ENCODE data around the gene CDON. TPM values are rescaled to one million over a fixed set of nuclear protein-coding genes. Genes with fewer than 3 reads are reported as not detected.

CDON gene
- total and polyA plus RNA-seq, 2 of the 13 experiments (the other 11 are each of a cell fraction or from before 2014, with no cell fraction given), result 9.6 to 12.8 TPM

DNA sequence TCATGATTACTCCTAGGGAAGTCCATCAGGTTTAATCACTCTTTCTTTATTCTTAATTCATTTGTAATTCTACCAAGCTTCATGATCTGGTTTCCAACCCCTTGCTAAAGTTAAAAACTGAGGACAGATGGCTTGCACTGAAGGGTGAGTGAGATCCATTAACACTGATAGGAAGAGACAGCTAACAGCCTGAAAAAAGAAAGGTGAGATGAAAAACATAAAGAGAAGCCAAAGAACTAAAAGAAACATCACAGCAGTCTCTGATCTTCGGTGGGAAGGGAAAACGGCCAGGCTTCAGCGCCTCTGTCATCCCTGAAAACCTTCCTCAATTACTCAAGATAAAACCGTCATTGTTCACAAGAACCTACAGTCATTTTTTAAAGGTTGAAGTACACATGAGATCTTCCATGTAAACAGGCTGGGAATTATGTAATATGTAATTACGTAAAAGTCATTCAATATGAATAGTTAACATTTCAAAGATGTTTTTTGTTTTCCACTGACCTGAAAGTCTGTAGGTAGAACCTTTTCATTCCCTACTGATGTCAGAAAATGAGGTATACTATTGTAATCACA, 75.5 kb downstream of the CDON start (continued):
- TF ChIP-seq ERF (CRISPR knock-in tag; IDR thresholded peaks at IDR 0.05) (no peak; the same call in 1 of the 2 replicates), ZBTB38 (CRISPR knock-in tag; IDR thresholded peaks at IDR 0.05) (no peak), DPF2 (CRISPR knock-in tag; IDR thresholded peaks at IDR 0.05; ENCODE audit: borderline replicate concordance, low read depth) (no peak), KLF12 (CRISPR knock-in tag; IDR thresholded peaks at IDR 0.05; ENCODE audit: borderline replicate concordance) (no peak), ZNF850 (CRISPR knock-in tag; conservative IDR thresholded peaks at IDR 0.05) (no peak), GABPA (IDR thresholded peaks at IDR 0.05; ENCODE audit: low read depth, low read length) (no peak), GABPA (CRISPR knock-in tag; IDR thresholded peaks at IDR 0.05; ENCODE audit: low read depth) (no peak), ZNF547 (CRISPR knock-in tag; IDR thresholded peaks at IDR 0.05) (no peak), CREB1 (IDR thresholded peaks at IDR 0.05) (no peak), CREB1 (CRISPR knock-in tag; IDR thresholded peaks at IDR 0.05) (no peak), SMAD3 (CRISPR knock-in tag; IDR thresholded peaks at IDR 0.05) (no peak; the same call in 1 of the 2 replicates), ZNF160 (CRISPR knock-in tag; IDR thresholded peaks at IDR 0.05) (no peak), ZNF121 (CRISPR knock-in tag; IDR thresholded peaks at IDR 0.05) (no peak), EP300 (IDR thresholded peaks at IDR 0.05; ENCODE audit: low read depth in 2 of 2, low read length in 2 of 2) (peak in 1 of 2 experiments; percentile 73; a peak in 2 of 4 replicates), EP300 (CRISPR knock-in tag; IDR thresholded peaks at IDR 0.05; ENCODE audit: borderline replicate concordance) (no peak), ZNF777 (CRISPR knock-in tag; IDR thresholded peaks at IDR 0.05) (no peak), FOXJ3 (CRISPR knock-in tag; IDR thresholded peaks at IDR 0.05; ENCODE audit: borderline replicate concordance) (peak; percentile 45; the same call in 1 of the 2 replicates), CHD2 (IDR thresholded peaks at IDR 0.05; ENCODE audit: low read depth, low read length) (no peak)
- TF ChIP-seq, protein P1, sequence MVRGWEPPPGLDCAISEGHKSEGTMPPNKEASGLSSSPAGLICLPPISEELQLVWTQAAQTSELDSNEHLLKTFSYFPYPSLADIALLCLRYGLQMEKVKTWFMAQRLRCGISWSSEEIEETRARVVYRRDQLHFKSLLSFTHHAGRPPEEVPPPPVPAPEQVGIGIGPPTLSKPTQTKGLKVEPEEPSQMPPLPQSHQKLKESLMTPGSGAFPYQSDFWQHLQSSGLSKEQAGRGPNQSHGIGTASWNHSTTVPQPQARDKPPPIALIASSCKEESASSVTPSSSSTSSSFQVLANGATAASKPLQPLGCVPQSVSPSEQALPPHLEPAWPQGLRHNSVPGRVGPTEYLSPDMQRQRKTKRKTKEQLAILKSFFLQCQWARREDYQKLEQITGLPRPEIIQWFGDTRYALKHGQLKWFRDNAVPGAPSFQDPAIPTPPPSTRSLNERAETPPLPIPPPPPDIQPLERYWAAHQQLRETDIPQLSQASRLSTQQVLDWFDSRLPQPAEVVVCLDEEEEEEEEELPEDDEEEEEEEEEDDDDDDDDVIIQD (CRISPR knock-in tag; IDR thresholded peaks at IDR 0.05; ENCODE audit: low read depth), result no peak
- TF ChIP-seq, protein P2, sequence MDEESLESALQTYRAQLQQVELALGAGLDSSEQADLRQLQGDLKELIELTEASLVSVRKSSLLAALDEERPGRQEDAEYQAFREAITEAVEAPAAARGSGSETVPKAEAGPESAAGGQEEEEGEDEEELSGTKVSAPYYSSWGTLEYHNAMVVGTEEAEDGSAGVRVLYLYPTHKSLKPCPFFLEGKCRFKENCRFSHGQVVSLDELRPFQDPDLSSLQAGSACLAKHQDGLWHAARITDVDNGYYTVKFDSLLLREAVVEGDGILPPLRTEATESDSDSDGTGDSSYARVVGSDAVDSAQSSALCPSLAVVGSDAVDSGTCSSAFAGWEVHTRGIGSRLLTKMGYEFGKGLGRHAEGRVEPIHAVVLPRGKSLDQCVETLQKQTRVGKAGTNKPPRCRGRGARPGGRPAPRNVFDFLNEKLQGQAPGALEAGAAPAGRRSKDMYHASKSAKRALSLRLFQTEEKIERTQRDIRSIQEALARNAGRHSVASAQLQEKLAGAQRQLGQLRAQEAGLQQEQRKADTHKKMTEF (CRISPR knock-in tag; IDR thresholded peaks at IDR 0.05), result peak; percentile 72
- TF ChIP-seq, protein P3, sequence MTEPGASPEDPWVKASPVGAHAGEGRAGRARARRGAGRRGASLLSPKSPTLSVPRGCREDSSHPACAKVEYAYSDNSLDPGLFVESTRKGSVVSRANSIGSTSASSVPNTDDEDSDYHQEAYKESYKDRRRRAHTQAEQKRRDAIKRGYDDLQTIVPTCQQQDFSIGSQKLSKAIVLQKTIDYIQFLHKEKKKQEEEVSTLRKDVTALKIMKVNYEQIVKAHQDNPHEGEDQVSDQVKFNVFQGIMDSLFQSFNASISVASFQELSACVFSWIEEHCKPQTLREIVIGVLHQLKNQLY (CRISPR knock-in tag; IDR thresholded peaks at IDR 0.05), result 0 out of 2 replicates have a peak, but pooled peaks have one; percentile 10
- TF ChIP-seq, protein P4, sequence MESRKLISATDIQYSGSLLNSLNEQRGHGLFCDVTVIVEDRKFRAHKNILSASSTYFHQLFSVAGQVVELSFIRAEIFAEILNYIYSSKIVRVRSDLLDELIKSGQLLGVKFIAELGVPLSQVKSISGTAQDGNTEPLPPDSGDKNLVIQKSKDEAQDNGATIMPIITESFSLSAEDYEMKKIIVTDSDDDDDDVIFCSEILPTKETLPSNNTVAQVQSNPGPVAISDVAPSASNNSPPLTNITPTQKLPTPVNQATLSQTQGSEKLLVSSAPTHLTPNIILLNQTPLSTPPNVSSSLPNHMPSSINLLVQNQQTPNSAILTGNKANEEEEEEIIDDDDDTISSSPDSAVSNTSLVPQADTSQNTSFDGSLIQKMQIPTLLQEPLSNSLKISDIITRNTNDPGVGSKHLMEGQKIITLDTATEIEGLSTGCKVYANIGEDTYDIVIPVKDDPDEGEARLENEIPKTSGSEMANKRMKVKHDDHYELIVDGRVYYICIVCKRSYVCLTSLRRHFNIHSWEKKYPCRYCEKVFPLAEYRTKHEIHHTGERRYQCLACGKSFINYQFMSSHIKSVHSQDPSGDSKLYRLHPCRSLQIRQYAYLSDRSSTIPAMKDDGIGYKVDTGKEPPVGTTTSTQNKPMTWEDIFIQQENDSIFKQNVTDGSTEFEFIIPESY (CRISPR knock-in tag; IDR thresholded peaks at IDR 0.05), result no peak
- TF ChIP-seq, protein P5, sequence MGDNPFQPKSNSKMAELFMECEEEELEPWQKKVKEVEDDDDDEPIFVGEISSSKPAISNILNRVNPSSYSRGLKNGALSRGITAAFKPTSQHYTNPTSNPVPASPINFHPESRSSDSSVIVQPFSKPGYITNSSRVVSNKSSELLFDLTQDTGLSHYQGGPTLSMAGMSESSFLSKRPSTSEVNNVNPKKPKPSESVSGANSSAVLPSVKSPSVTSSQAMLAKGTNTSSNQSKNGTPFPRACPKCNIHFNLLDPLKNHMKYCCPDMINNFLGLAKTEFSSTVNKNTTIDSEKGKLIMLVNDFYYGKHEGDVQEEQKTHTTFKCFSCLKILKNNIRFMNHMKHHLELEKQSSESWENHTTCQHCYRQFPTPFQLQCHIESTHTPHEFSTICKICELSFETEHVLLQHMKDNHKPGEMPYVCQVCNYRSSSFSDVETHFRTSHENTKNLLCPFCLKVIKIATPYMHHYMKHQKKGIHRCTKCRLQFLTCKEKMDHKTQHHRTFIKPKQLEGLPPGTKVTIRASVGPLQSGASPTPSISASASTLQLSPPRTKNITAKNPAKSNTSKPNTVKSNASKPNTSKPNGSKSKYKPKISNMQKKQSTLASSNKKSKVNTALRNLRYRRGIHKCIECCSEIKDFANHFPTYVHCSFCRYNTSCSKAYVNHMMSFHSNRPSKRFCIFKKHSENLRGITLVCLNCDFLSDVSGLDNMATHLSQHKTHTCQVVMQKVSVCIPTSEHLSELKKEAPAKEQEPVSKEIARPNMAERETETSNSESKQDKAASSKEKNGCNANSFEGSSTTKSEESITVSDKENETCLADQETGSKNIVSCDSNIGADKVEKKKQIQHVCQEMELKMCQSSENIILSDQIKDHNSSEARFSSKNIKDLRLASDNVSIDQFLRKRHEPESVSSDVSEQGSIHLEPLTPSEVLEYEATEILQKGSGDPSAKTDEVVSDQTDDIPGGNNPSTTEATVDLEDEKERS (CRISPR knock-in tag; IDR thresholded peaks at IDR 0.05), result no peak

All from HepG2 (cell line).